OCI-LY1 (cell line): ENCODE data around the gene FRMD6.
"Not testable (repeated sequence)": the region's sequence is repeated elsewhere in the genome, so short reads cannot be mapped to it uniquely, and the experiment has no call there.

Experiments
- H2AFZ ChIP-seq: fragments of 200-600 bp; sonication (generic), shearing (Covaris generic); 2 replicates; pipeline ENCODE4 v1.6.0; 2014; ENCODE audit warnings: antibody characterized with exemption, mild to moderate bottlenecking, low read length
- H3F3A ChIP-seq: fragments of 200-600 bp; sonication (generic), shearing (Covaris generic); 2 replicates; pipeline ENCODE4 v1.6.0; 2014; ENCODE audit warnings: mild to moderate bottlenecking, antibody characterized with exemption, low read length, moderate library complexity; ENCODE audit not compliant: insufficient read depth
- H3K27ac ChIP-seq: fragments of 200-600 bp; sonication (generic); 2 replicates; pipeline ENCODE4 v1.5.1; 2014; ENCODE audit warnings: low read length, mixed run types, mild to moderate bottlenecking, low read depth; ENCODE audit not compliant: poor library complexity, severe bottlenecking
- H3K27me3 ChIP-seq: fragments of 200-600 bp; sonication (generic); 2 replicates; pipeline ENCODE4 v1.6.0; 2014; ENCODE audit warnings: antibody characterized with exemption, mild to moderate bottlenecking, low read length, moderate library complexity; ENCODE audit not compliant: insufficient read depth
- H3K36me3 ChIP-seq: fragments of 200-600 bp; sonication (generic); 2 replicates; pipeline ENCODE4 v1.6.1; 2014; ENCODE audit warnings: mild to moderate bottlenecking, antibody characterized with exemption, low read length, moderate library complexity, mixed read lengths; ENCODE audit not compliant: insufficient read depth
- H3K4me1 ChIP-seq: fragments of 200-600 bp; sonication (generic); 2 replicates; pipeline ENCODE4 v1.5.1; 2014; ENCODE audit warnings: mild to moderate bottlenecking, low read length, moderate library complexity; ENCODE audit not compliant: insufficient read depth, severe bottlenecking
- H3K4me2 ChIP-seq: fragments of 200-600 bp; sonication (generic), shearing (Covaris generic); 2 replicates; pipeline ENCODE4 v1.6.1; 2014; ENCODE audit warnings: low read length
- H3K4me3 ChIP-seq: fragments of 200-600 bp; sonication (generic); 2 replicates; pipeline ENCODE4 v1.5.1; 2014; ENCODE audit warnings: low read length, low read depth, mild to moderate bottlenecking, mixed read lengths; ENCODE audit not compliant: poor library complexity, severe bottlenecking
- H3K79me2 ChIP-seq: fragments of 200-600 bp; shearing (Covaris generic); 2 replicates; pipeline ENCODE4 v1.6.1; 2016; ENCODE audit warnings: mixed run types, low read length, mixed read lengths; ENCODE audit not compliant: insufficient read depth
- H3K9ac ChIP-seq: fragments of 200-600 bp; sonication (generic), shearing (Covaris generic); 2 replicates; pipeline ENCODE4 v1.6.1; 2014; ENCODE audit warnings: mild to moderate bottlenecking, low read length, mixed read lengths
- H3K9me2 ChIP-seq: fragments of 200-600 bp; sonication (generic), shearing (Covaris generic); 2 replicates; pipeline ENCODE4 v1.6.1; 2014; ENCODE audit warnings: low read depth, mild to moderate bottlenecking, low read length, mixed read lengths
- H3K9me3 ChIP-seq: fragments of 200-600 bp; shearing (Covaris generic); 2 replicates; pipeline ENCODE4 v1.6.1; 2014; ENCODE audit warnings: low read length, mixed read lengths
- H4K20me1 ChIP-seq: fragments of 200-600 bp; sonication (generic), shearing (Covaris generic); 2 replicates; pipeline ENCODE4 v1.6.0; 2016; ENCODE audit warnings: mild to moderate bottlenecking, low read length; ENCODE audit not compliant: insufficient read depth
- CTCF ChIP-seq: fragments of 200-600 bp; sonication (generic), shearing (Covaris generic); IDR thresholded peaks from 2 replicates; pipeline ENCODE4 v1.5.1; 2017; ENCODE audit warnings: mild to moderate bottlenecking, antibody characterized with exemption, low read length, moderate library complexity, mixed read lengths
- EZH2 ChIP-seq: fragments of 200-600 bp; sonication (generic), shearing (Covaris generic); IDR thresholded peaks from 2 replicates; pipeline ENCODE4 v1.8.0; 2017; ENCODE audit warnings: borderline replicate concordance, mixed run types, mild to moderate bottlenecking, antibody characterized with exemption, low read length, moderate library complexity, mixed read lengths

FRMD6 gene

GRCh38 chr14:51743588-51744000 lies 91.9 kb downstream of the FRMD6 start:
- Histone ChIP-seq H3K27ac (no peak overlapping the region), H3K36me3 (no peaks in the 10 kb centered on the region), H3K79me2 (no peaks in the 10 kb centered on the region), H3K9me2 (no peaks in the 10 kb centered on the region), H3K27me3 (no peaks in the 10 kb centered on the region), H3K4me1 (no peaks in the 10 kb centered on the region), H2AFZ (no peak overlapping the region), H3F3A (no peaks in the 10 kb centered on the region), H4K20me1 (no peaks in the 10 kb centered on the region), H3K9ac (no peak overlapping the region), H3K9me3 (no peaks in the 10 kb centered on the region), H3K4me2 (no peak overlapping the region), H3K4me3 (no peak overlapping the region)
- no peak for TF ChIP-seq CTCF
- no peak for TF ChIP-seq EZH2

DNA sequence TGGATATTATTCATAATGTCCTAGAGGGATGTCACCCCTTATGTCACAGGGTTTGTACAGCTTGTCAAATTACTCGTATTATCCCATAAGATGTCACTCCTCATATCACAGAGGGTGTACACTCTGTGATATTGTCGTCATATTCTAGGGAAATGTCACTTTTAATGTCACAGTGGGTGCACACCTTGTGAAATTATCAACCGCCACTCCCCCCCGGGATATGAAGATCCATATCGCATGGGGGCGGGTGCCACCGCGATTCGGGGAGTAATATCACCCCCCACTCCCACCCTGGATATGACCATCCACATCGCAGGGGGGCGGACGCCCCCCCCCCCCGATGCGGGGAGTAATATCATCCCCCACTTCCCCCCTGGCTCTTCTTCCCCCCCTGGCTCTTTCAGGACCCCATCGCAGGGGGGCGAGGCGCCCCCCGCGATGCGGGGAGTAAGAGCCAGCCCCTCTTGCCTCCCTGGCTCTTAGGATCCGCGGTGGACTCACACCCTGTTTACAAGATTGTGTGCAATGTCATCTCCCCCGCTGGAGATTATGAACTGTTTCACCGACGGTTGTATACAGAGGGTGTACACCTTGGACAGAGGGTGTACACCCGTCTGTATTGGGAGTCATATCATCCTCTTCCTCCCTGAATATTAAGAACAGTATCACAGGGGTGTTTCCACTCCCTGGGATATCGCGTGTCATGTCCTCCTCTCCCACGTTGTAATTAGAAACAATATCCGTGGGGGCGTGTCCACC lies 92.8 kb downstream of the FRMD6 start:
- Histone ChIP-seq H3K79me2 (no peaks in the 10 kb centered on the region), H3K9me2 (no peaks in the 10 kb centered on the region), H4K20me1 (no peaks in the 10 kb centered on the region), H3K9ac (no peak overlapping the region), H3K27ac (no peak overlapping the region), H2AFZ (no peak overlapping the region), H3K36me3 (no peaks in the 10 kb centered on the region), H3K4me2 (no peak overlapping the region), H3K4me1 (no peaks in the 10 kb centered on the region), H3F3A (no peaks in the 10 kb centered on the region), H3K4me3 (no peak overlapping the region), H3K9me3 (no peaks in the 10 kb centered on the region), H3K27me3 (no peaks in the 10 kb centered on the region)
- TF ChIP-seq EZH2, result no peak
- TF ChIP-seq CTCF, result no peak

DNA sequence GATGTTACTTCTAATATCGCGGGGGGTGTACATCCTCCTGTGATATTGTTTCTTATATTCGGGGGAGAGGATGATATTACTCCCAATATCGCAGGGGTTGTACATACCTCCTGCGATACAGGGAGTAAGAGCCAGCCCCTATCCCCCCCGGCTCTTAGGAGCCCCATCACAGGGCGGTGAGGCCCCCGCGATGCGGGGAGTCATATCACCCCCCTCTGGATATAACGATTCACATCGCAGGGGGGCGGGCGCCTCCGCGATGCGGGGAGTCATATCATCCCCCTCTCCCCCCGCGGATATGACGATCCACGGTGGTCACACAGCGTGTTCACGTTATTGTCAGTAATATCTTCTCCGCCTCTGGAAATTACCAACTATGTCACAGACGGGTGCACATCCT lies 95.1 kb downstream of the FRMD6 start:
- H3K4me3 ChIP-seq, H3K4me1 ChIP-seq, H3K4me2 ChIP-seq, H2AFZ ChIP-seq, H3F3A ChIP-seq, H3K9me2 ChIP-seq, H3K27ac ChIP-seq, H3K9me3 ChIP-seq, H3K36me3 ChIP-seq, H3K9ac ChIP-seq, H3K27me3 ChIP-seq, H3K79me2 ChIP-seq, H4K20me1 ChIP-seq: not testable (repeated sequence)

DNA sequence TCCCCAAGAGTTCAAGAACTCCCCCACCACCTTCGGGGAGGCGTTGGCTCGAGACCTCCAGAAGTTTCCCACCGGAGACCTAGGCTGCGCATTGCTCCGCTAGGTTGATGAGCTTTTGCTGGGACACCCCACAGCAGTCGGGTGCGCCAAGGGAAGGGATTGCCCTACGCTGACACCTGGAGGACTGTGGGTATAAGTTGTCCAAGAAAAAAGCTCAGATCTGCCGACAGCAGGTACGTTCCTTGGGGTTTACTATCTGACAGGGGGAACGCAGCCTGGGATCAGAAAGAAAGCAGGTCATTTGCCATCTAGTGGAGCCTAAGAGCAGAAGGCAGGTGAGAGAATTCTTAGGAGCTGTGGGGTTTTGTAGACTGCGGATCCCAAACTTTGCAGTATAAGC lies 98.8 kb downstream of the FRMD6 start:
- TF ChIP-seq CTCF (no peak), EZH2 (no peak)
- no peaks in the 10 kb centered on the region for H3K79me2 ChIP-seq
- no peaks in the 10 kb centered on the region for H4K20me1 ChIP-seq
- no peak overlapping the region for H3K4me3 ChIP-seq
- no peak overlapping the region for H3K9ac ChIP-seq
- H3K9me2 ChIP-seq, result no peaks in the 10 kb centered on the region
- no peaks in the 10 kb centered on the region for H3F3A ChIP-seq
- H3K27ac ChIP-seq, result no peak overlapping the region
- no peaks in the 10 kb centered on the region for H3K4me1 ChIP-seq
- no peak overlapping the region for H3K4me2 ChIP-seq
- H3K9me3 ChIP-seq, result no peaks in the 10 kb centered on the region
- H3K27me3 ChIP-seq, result no peaks in the 10 kb centered on the region
- H2AFZ ChIP-seq, result no peak overlapping the region
- no peaks in the 10 kb centered on the region for H3K36me3 ChIP-seq

DNA sequence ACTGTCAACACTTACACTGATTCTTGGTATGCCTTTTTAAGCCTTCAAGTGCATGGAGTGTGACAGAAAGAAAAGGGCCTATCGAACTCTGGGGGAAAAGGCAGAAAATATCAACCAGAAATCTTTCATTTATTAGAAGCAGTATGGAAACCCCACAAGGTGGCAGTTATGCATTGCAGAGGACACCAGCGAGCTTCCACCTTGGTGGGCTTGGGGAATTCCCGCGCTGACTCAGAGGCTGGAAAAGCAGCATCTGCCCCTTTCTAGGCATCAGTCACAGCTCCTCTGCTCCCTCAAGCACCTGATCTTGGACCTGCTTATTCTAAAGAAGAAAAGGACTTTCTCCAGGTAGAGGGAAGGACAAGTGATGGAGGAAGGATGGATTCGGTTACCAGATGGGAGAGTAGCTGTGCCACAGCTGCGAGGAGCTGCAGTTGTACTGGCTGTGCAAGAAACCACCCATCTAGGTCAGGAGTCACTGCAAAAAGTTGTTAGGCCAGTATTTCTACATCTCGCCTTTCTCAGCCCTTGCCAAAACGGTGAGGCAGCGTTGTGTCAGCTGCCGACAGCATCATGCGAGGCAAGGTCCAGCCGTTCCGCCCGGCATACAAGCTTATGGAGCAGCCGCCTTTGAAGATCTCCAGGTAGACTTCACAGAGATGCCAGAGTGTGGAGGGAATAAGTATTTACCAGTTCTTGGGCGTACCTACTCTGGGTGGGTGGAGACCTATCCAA lies 100.1 kb downstream of the FRMD6 start:
- not testable (repeated sequence) for H3K27ac ChIP-seq, H3K9me2 ChIP-seq, H3K4me2 ChIP-seq, H3F3A ChIP-seq, H3K9ac ChIP-seq, H3K36me3 ChIP-seq, H3K79me2 ChIP-seq, H3K4me3 ChIP-seq, H2AFZ ChIP-seq, H4K20me1 ChIP-seq, H3K4me1 ChIP-seq, H3K9me3 ChIP-seq, H3K27me3 ChIP-seq
